ENCODE measurements around the gene CREB5. TPM values are rescaled to one million over a fixed set of nuclear protein-coding genes. Genes with fewer than 3 reads are reported as not detected.

CREB5 gene
- total RNA-seq, 4 donors from 2014 or later: 6.6 to 18.6 (median 12.6) TPM

DNA sequence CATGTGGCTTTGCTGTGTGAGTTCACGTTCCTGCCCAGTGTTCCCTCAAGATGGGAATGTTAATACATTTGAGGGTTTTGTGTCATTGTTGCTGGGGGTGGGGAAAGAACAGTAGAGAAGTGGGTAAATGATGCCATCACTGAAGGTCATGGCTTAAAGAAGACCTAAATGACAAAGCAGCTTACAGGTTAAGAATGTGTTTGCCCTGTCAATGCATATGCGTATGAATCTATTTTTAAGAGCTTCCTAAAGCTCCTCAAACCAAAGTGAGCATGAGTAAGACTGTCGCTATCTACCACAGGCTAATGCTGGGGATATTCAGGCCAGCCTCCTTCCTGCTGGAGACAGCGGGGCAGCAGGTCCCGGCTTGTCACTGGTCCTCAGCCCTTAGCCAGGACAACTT is 162.9 kb downstream of the CREB5 start:
- no peaks in the 10 kb centered on the region for H3K36me3 ChIP-seq
- no peak for DNase-seq (ENCODE audit: extremely low spot score)
- 92% methylated on average over 5 of the region's 5 CpGs for WGBS
- H3K27me3 ChIP-seq: no peaks in the 10 kb centered on the region
- H3K27ac ChIP-seq (replicated peaks in 1 of 4): no peak overlapping the region
- no peak for TF ChIP-seq EP300 (IDR thresholded peaks at IDR 0.05)
- TF ChIP-seq CTCF (IDR thresholded peaks at IDR 0.05): no peak
- no peak for TF ChIP-seq POLR2A (IDR thresholded peaks at IDR 0.05; ENCODE audit: low read depth)
- TF ChIP-seq POLR2AphosphoS5 (IDR thresholded peaks at IDR 0.05): no peak
- H3K4me1 ChIP-seq: peaks cover 5 to 9% (median 7%) of the 10 kb centered on the region in 4 donors
- no peak overlapping the region for H3K4me3 ChIP-seq
- intact Hi-C loops (cut with DNase I): no loop called here
- no peaks in the 10 kb centered on the region for H3K9me3 ChIP-seq

- intact Hi-C loops (cut with DNase I): no loop called here
- no peaks in the 10 kb centered on the region for H3K9me3 ChIP-seq
- H3K27me3 ChIP-seq: no peaks in the 10 kb centered on the region
- H3K4me1 ChIP-seq: peaks cover 5 to 9% (median 7%) of the 10 kb centered on the region in 4 donors
- H3K4me3 ChIP-seq: no peak overlapping the region
- H3K36me3 ChIP-seq: no peaks in the 10 kb centered on the region
- no peak overlapping the region for H3K27ac ChIP-seq (replicated peaks in 1 of 4)
- no peak for TF ChIP-seq POLR2A (IDR thresholded peaks at IDR 0.05; ENCODE audit: low read depth)
- TF ChIP-seq EP300 (IDR thresholded peaks at IDR 0.05): no peak
- no peak for TF ChIP-seq POLR2AphosphoS5 (IDR thresholded peaks at IDR 0.05)
- no peak for TF ChIP-seq CTCF (IDR thresholded peaks at IDR 0.05)
- no peak for DNase-seq (ENCODE audit: extremely low spot score)
These were observed 164.3 kb downstream of the CREB5 start for GRCh38 chr7:28576656-28577055.

- TF ChIP-seq POLR2AphosphoS5 (IDR thresholded peaks at IDR 0.05): no peak
- no peak for TF ChIP-seq POLR2A (IDR thresholded peaks at IDR 0.05; ENCODE audit: low read depth)
- TF ChIP-seq CTCF (IDR thresholded peaks at IDR 0.05): no peak
- no peak for TF ChIP-seq EP300 (IDR thresholded peaks at IDR 0.05)
- 93% methylated on average over 3 of the region's 3 CpGs for WGBS
- DNase-seq (ENCODE audit: extremely low spot score): no peak
- H3K27ac ChIP-seq (replicated peaks in 1 of 4): no peak overlapping the region
- intact Hi-C loops (cut with DNase I): no loop called here
- H3K36me3 ChIP-seq: no peaks in the 10 kb centered on the region
- no peak overlapping the region for H3K4me3 ChIP-seq
- no peaks in the 10 kb centered on the region for H3K4me1 ChIP-seq
- no peaks in the 10 kb centered on the region for H3K9me3 ChIP-seq
- no peaks in the 10 kb centered on the region for H3K27me3 ChIP-seq
These were observed 167.3 kb downstream of the CREB5 start for GRCh38 chr7:28579571-28579970.

GRCh38 chr7:28580665-28581064 is 168.3 kb downstream of the CREB5 start:
- no peaks in the 10 kb centered on the region for H3K4me1 ChIP-seq
- 89% methylated on average over 2 of the region's 2 CpGs for WGBS
- H3K36me3 ChIP-seq: no peaks in the 10 kb centered on the region
- DNase-seq (ENCODE audit: extremely low spot score): no peak
- no peak overlapping the region for H3K4me3 ChIP-seq
- H3K27ac ChIP-seq (replicated peaks in 1 of 4): no peak overlapping the region
- no peaks in the 10 kb centered on the region for H3K27me3 ChIP-seq
- H3K9me3 ChIP-seq: no peaks in the 10 kb centered on the region
- TF ChIP-seq EP300 (IDR thresholded peaks at IDR 0.05): no peak
- TF ChIP-seq CTCF (IDR thresholded peaks at IDR 0.05): no peak
- TF ChIP-seq POLR2AphosphoS5 (IDR thresholded peaks at IDR 0.05): no peak
- no peak for TF ChIP-seq POLR2A (IDR thresholded peaks at IDR 0.05; ENCODE audit: low read depth)
- intact Hi-C loops (cut with DNase I): no loop called here

- H3K27ac ChIP-seq (replicated peaks in 1 of 4): no peak overlapping the region
- H3K4me1 ChIP-seq: no peaks in the 10 kb centered on the region
- DNase-seq (ENCODE audit: extremely low spot score): no peak
- H3K9me3 ChIP-seq: no peaks in the 10 kb centered on the region
- no peaks in the 10 kb centered on the region for H3K27me3 ChIP-seq
- intact Hi-C loops (cut with DNase I): no loop called here
- no peak overlapping the region for H3K4me3 ChIP-seq
- H3K36me3 ChIP-seq: no peaks in the 10 kb centered on the region
- no peak for TF ChIP-seq CTCF (IDR thresholded peaks at IDR 0.05)
- TF ChIP-seq EP300 (IDR thresholded peaks at IDR 0.05): no peak
- TF ChIP-seq POLR2AphosphoS5 (IDR thresholded peaks at IDR 0.05): no peak
- no peak for TF ChIP-seq POLR2A (IDR thresholded peaks at IDR 0.05; ENCODE audit: low read depth)
- WGBS: 91% methylated on average over 6 of the region's 6 CpGs
These were observed 169.0 kb downstream of the CREB5 start for GRCh38 chr7:28581351-28581750.

All from esophagus muscularis mucosa (tissue), 4 donors.